GM12873 (cell line): ENCODE results near the gene XRCC4.

Experiments used
- CTCF ChIP-seq: IDR thresholded peaks from 2 replicates; pipeline ENCODE4 v1.5.1; 2012; ENCODE audit warnings: low read depth, mild to moderate bottlenecking, moderate library complexity, low read length, control low read depth; ENCODE audit not compliant: insufficient read depth; ENCODE audit errors: missing control alignments

The XRCC4 gene

GRCh38 chr5:83345423-83345822 is 268.1 kb downstream of the XRCC4 start:
- TF ChIP-seq CTCF = no peak

GRCh38 chr5:83348281-83348780 is 271.0 kb downstream of the XRCC4 start:
- no peak for TF ChIP-seq CTCF

- TF ChIP-seq CTCF = no peak
Observed at GRCh38 chr5:83353231-83353630, 275.9 kb downstream of the XRCC4 start.

- TF ChIP-seq CTCF = no peak
Observed at GRCh38 chr5:83353774-83354173, 276.4 kb downstream of the XRCC4 start.

GRCh38 chr5:83354958-83355357 is 277.6 kb downstream of the XRCC4 start:
- TF ChIP-seq CTCF = no peak

GRCh38 chr5:83357621-83358231 is 280.4 kb downstream of the XRCC4 start:
- TF ChIP-seq CTCF = no peak

- TF ChIP-seq CTCF = no peak
Observed at GRCh38 chr5:83360573-83360972, 283.2 kb downstream of the XRCC4 start.
